HepG2 (cell line): ENCODE data around the gene ELAC2. TPM values are rescaled to one million over a fixed set of nuclear protein-coding genes. Genes with fewer than 3 reads are reported as not detected.

ENCODE experiments used
- ATAC-seq: fragments of 200-7000 bp; cut with Tn5 transposase; 3 replicates; pipeline ENCODE4 v1.9.1; 2020; ENCODE audit warnings: mild to moderate bottlenecking, moderate library complexity
- BruUV-seq: library from RNA; stranded (reverse); fragments of 400-500 nt; replicated peaks from 2 replicates; lab custom pipeline; 2021; lab: Mats Ljungman, UMichigan
- CTCF ChIA-PET: fragments of 300-600 bp; formaldehyde crosslinking; extraction: SDS; loops from one replicate; lab custom pipeline; 2021; ENCODE audit warnings: low total read pairs, inconsistent platforms, low intra/inter-chr PET ratio; lab: Yijun Ruan, JAX
- POLR2A ChIA-PET: fragments of 350-600 bp; sonication (Branson Sonifier 250); formaldehyde crosslinking; loops from one replicate; lab custom pipeline; 2020; ENCODE audit warnings: antibody characterized with exemption, inconsistent platforms; lab: Yijun Ruan, JAX
- DNase-seq: peaks from one replicate; pipeline ENCODE4 v3.0.0-alpha.2; 2015; ENCODE audit warnings: low spot score
- FAIRE-seq: peaks from 3 replicates; lab custom pipeline; 2011; peaks lifted over from hg19 to GRCh38; lab: Jason Lieb, UNC
- H2AFZ ChIP-seq: one replicate; pipeline ENCODE4 v1.6.1; 2011; ENCODE audit warnings: low read length, inconsistent platforms
- H3K27ac ChIP-seq: fragments of 300-600 bp; 3 replicates; pipeline ENCODE4 v1.8.0; 2011; ENCODE audit warnings: mixed run types, mild to moderate bottlenecking, mixed read lengths, low read length, inconsistent platforms; ENCODE audit not compliant: insufficient read depth; ENCODE audit errors: extremely low read length
- H3K27me3 ChIP-seq, 2 experiments: fragments of 200-600 bp in 1 of 2; 2 replicates in 1 of 2; 3 replicates in 1 of 2; pipeline versions ENCODE4 v1.6.0 to v1.8.0; 2011; ENCODE audit warnings: low read length in 2 of 2, mild to moderate bottlenecking in 2 of 2, moderate library complexity in 2 of 2, inconsistent platforms in 1 of 2; ENCODE audit not compliant: insufficient read depth in 2 of 2, control insufficient read depth in 1 of 2
- H3K36me3 ChIP-seq, 2 experiments: fragments of 200-600 bp in 1 of 2; replicated peaks in 1 of 2; 2 replicates in 1 of 2; 3 replicates in 1 of 2; pipeline versions ENCODE4 v1.5.1 to v1.8.0; 2011; ENCODE audit warnings: low read length in 2 of 2, inconsistent platforms in 1 of 2; ENCODE audit not compliant: insufficient read depth in 2 of 2, control insufficient read depth in 1 of 2
- H3K4me1 ChIP-seq: 2 replicates; pipeline ENCODE4 v1.5.1; 2012; ENCODE audit warnings: low read length, inconsistent platforms; ENCODE audit not compliant: insufficient read depth
- H3K4me2 ChIP-seq: 2 replicates; pipeline ENCODE4 v1.6.0; 2011; ENCODE audit warnings: low read depth, low read length, inconsistent platforms
- H3K4me3 ChIP-seq, 3 experiments: fragments of 200-600 bp in 1 of 3; sonication (generic), shearing (Covaris generic) in 1 of 3; replicated peaks in 1 of 3; 2 replicates each; pipeline ENCODE4 v1.5.1; 2011 to 2016; ENCODE audit warnings: low read length in 3 of 3, inconsistent platforms in 2 of 3, low read depth in 2 of 3, mild to moderate bottlenecking in 2 of 3, control low read depth in 1 of 3, mixed read lengths in 1 of 3; ENCODE audit not compliant: insufficient read depth in 1 of 3
- H3K79me2 ChIP-seq: one replicate; pipeline ENCODE4 v1.6.1; 2011; ENCODE audit warnings: low read length, inconsistent platforms; ENCODE audit not compliant: insufficient read depth
- H3K9ac ChIP-seq: 2 replicates; pipeline ENCODE4 v1.6.0; 2011; ENCODE audit warnings: mild to moderate bottlenecking, low read depth, low read length, inconsistent platforms; ENCODE audit not compliant: insufficient read depth
- H3K9me3 ChIP-seq: 2 replicates; pipeline ENCODE4 v1.5.1; 2012; ENCODE audit warnings: mild to moderate bottlenecking, low read length
- H4K20me1 ChIP-seq: 2 replicates; pipeline ENCODE4 v1.6.0; 2011; ENCODE audit warnings: inconsistent platforms, mild to moderate bottlenecking, low read length, moderate library complexity; ENCODE audit not compliant: insufficient read depth
- AHR ChIP-seq: IDR thresholded peaks from 2 replicates; pipeline ENCODE4 v1.6.1; 2018; ENCODE audit warnings: missing genetic modification reagents, missing compliant biosample characterization
- BATF2 ChIP-seq: sonication (generic); formaldehyde crosslinking; IDR thresholded peaks from 2 replicates; pipeline ENCODE4 v1.8.0; 2022; ENCODE audit warnings: mild to moderate bottlenecking, missing genetic modification reagents, moderate library complexity
- FOXO1 ChIP-seq: sonication (generic); formaldehyde crosslinking; IDR thresholded peaks from 2 replicates; pipeline ENCODE4 v1.4.0; 2020; ENCODE audit warnings: missing genetic modification reagents
- HMG20A ChIP-seq: IDR thresholded peaks from 2 replicates; pipeline ENCODE4 v1.6.1; 2016; ENCODE audit warnings: borderline replicate concordance
- MAFK ChIP-seq, 2 experiments: IDR thresholded peaks in 1 of 2; conservative IDR thresholded peaks in 1 of 2; 2 replicates each; pipeline ENCODE4 v1.6.1; 2011; ENCODE audit warnings: improper control_type of control experiment in 2 of 2, low read length in 2 of 2
- MAZ ChIP-seq, 2 experiments: sonication (generic) in 1 of 2; formaldehyde crosslinking in 1 of 2; IDR thresholded peaks; 2 replicates each; pipeline versions ENCODE4 v1.5.0 to v1.6.1; 2012 to 2020; ENCODE audit warnings: low read depth in 2 of 2, mild to moderate bottlenecking in 2 of 2, borderline replicate concordance in 1 of 2, improper control_type of control experiment in 1 of 2, low read length in 1 of 2, missing genetic modification reagents in 1 of 2, moderate library complexity in 1 of 2
- PLSCR1 ChIP-seq: sonication (generic); formaldehyde crosslinking; IDR thresholded peaks from 2 replicates; pipeline ENCODE4 v1.5.0; 2020; ENCODE audit warnings: missing genetic modification reagents, mild to moderate bottlenecking, borderline replicate concordance
- RNF219 ChIP-seq: sonication (generic); formaldehyde crosslinking; IDR thresholded peaks from 2 replicates; pipeline ENCODE4 v1.5.0; 2020; ENCODE audit warnings: mild to moderate bottlenecking, missing genetic modification reagents
- ZNF329 ChIP-seq: sonication (generic); formaldehyde crosslinking; IDR thresholded peaks from 2 replicates; pipeline ENCODE4 v1.9.0; 2021; ENCODE audit warnings: low read depth, mild to moderate bottlenecking, missing genetic modification reagents
- ZNF33B ChIP-seq: sonication (generic); formaldehyde crosslinking; IDR thresholded peaks from 2 replicates; pipeline ENCODE4 v1.5.1; 2020; ENCODE audit warnings: mild to moderate bottlenecking, missing genetic modification reagents
- ZNF883 ChIP-seq: sonication (generic); formaldehyde crosslinking; IDR thresholded peaks from 2 replicates; pipeline ENCODE4 v1.5.1; 2020; ENCODE audit warnings: mild to moderate bottlenecking, missing genetic modification reagents; ENCODE audit errors: not compliant biosample characterization
- WGBS: methylation state at CpG from one replicate; pipeline ENCODE4 v1.1.6; 2017; ENCODE audit warnings: low lambda C conversion rate; 5-methylcytosine and 5-hydroxymethylcytosine counted together
- in situ Hi-C: cut with HindIII; loops from 2 replicates; pipeline ENCODE4 v1.10.0; 2017; ENCODE audit warnings: low pct_unique_long_range_greater_than_20kb; ENCODE audit not compliant: extremely low pct_ligation_motif_present
- intact Hi-C: fragments of 100-400 bp; cut with micrococcal nuclease; formaldehyde crosslinking; loops from one replicate; pipeline ENCODE4 v1.10.0; 2022; ENCODE audit not compliant: unreplicated experiment
- polyA plus RNA-seq, 8 experiments: library from polyadenylated mRNA; depleted of rRNA in 3 of 8; stranded (reverse) in 7 of 8; unstranded in 1 of 8; fragments of >200 nt; fragmentation: Illumina TruSeq in 4 of 8; extraction: Trizol in 4 of 8; gene quantifications; 2 replicates each; pipeline versions ENCODE4 v1.2.1 to v1.2.3, GENCODE V29; 2011 to 2016; ENCODE audit warnings: low read depth in 4 of 8, missing spikeins in 1 of 8, mixed read lengths in 1 of 8; ENCODE audit not compliant: insufficient read depth in 1 of 8
- total RNA-seq, 5 experiments: library from RNA; depleted of rRNA; stranded (reverse); fragments of >200 nt; fragmentation: Illumina TruSeq; extraction: Trizol; gene quantifications; 2 replicates each; pipeline ENCODE4 v1.2.3, GENCODE V29; 2016; ENCODE audit warnings: low read depth in 1 of 5
- TF ChIP-seq, protein P1 (sequence below): sonication (generic); formaldehyde crosslinking; IDR thresholded peaks from 2 replicates; pipeline ENCODE4 v1.8.1; 2023; ENCODE audit warnings: missing genetic modification reagents, inconsistent platforms, borderline replicate concordance
- TF ChIP-seq, protein P2 (sequence below): sonication (generic); formaldehyde crosslinking; IDR thresholded peaks from 2 replicates; pipeline ENCODE4 v1.4.0; 2020; ENCODE audit warnings: missing genetic modification reagents

ELAC2 gene
- total and polyA plus RNA-seq, 2 of the 13 experiments (the other 11 are each of a cell fraction or from before 2014, with no cell fraction given), result 35.6 to 50.4 TPM

GRCh38 chr17:12982224-12982623 lies 35.6 kb downstream of the ELAC2 start:
- no peak for DNase-seq
- no TSS peak for BruUV-seq
- Histone ChIP-seq H3K9ac (no peak overlapping the region), H3K4me1 (no peaks in the 10 kb centered on the region), H3K4me3 (no peak overlapping the region), H3K36me3 (no peaks in the 10 kb centered on the region), H3K27ac (no peak overlapping the region), H4K20me1 (no peaks in the 10 kb centered on the region), H3K79me2 (no peaks in the 10 kb centered on the region), H2AFZ (no peak overlapping the region), H3K9me3 (no peaks in the 10 kb centered on the region), H3K4me2 (no peak overlapping the region), H3K27me3 (no peaks in the 10 kb centered on the region; a peak in 1 of 5 replicates)
- 72% methylated on average over 6 of the region's 6 CpGs for WGBS
- CTCF ChIA-PET, result no interaction called here
- no peak for ATAC-seq
- intact Hi-C loops (no loop called here), in situ Hi-C loops (no loop called here)
- no peak for FAIRE-seq
- POLR2A ChIA-PET, result no interaction called here
- TF ChIP-seq ZNF33B (CRISPR knock-in tag) (no peak), ZNF883 (CRISPR knock-in tag) (no peak), HMG20A (CRISPR knock-in tag) (no peak), ZNF329 (CRISPR knock-in tag) (no peak), PLSCR1 (CRISPR knock-in tag) (no peak), MAFK (conservative IDR thresholded peaks at IDR 0.05 in 1 of 2, IDR thresholded peaks at IDR 0.05 in 1 of 2; ENCODE audit: low read length in 2 of 2) (no peak), RNF219 (CRISPR knock-in tag) (no peak), MAZ (IDR thresholded peaks at IDR 0.05; ENCODE audit: borderline replicate concordance, low read depth, low read length) (no peak), MAZ (CRISPR knock-in tag; IDR thresholded peaks at IDR 0.05; ENCODE audit: low read depth) (no peak), BATF2 (no peak), AHR (CRISPR knock-in tag) (no peak), FOXO1 (no peak)
- TF ChIP-seq, protein P1, sequence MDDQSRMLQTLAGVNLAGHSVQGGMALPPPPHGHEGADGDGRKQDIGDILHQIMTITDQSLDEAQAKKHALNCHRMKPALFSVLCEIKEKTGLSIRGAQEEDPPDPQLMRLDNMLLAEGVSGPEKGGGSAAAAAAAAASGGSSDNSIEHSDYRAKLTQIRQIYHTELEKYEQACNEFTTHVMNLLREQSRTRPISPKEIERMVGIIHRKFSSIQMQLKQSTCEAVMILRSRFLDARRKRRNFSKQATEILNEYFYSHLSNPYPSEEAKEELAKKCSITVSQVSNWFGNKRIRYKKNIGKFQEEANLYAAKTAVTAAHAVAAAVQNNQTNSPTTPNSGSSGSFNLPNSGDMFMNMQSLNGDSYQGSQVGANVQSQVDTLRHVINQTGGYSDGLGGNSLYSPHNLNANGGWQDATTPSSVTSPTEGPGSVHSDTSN, result no peak
- TF ChIP-seq, protein P2, sequence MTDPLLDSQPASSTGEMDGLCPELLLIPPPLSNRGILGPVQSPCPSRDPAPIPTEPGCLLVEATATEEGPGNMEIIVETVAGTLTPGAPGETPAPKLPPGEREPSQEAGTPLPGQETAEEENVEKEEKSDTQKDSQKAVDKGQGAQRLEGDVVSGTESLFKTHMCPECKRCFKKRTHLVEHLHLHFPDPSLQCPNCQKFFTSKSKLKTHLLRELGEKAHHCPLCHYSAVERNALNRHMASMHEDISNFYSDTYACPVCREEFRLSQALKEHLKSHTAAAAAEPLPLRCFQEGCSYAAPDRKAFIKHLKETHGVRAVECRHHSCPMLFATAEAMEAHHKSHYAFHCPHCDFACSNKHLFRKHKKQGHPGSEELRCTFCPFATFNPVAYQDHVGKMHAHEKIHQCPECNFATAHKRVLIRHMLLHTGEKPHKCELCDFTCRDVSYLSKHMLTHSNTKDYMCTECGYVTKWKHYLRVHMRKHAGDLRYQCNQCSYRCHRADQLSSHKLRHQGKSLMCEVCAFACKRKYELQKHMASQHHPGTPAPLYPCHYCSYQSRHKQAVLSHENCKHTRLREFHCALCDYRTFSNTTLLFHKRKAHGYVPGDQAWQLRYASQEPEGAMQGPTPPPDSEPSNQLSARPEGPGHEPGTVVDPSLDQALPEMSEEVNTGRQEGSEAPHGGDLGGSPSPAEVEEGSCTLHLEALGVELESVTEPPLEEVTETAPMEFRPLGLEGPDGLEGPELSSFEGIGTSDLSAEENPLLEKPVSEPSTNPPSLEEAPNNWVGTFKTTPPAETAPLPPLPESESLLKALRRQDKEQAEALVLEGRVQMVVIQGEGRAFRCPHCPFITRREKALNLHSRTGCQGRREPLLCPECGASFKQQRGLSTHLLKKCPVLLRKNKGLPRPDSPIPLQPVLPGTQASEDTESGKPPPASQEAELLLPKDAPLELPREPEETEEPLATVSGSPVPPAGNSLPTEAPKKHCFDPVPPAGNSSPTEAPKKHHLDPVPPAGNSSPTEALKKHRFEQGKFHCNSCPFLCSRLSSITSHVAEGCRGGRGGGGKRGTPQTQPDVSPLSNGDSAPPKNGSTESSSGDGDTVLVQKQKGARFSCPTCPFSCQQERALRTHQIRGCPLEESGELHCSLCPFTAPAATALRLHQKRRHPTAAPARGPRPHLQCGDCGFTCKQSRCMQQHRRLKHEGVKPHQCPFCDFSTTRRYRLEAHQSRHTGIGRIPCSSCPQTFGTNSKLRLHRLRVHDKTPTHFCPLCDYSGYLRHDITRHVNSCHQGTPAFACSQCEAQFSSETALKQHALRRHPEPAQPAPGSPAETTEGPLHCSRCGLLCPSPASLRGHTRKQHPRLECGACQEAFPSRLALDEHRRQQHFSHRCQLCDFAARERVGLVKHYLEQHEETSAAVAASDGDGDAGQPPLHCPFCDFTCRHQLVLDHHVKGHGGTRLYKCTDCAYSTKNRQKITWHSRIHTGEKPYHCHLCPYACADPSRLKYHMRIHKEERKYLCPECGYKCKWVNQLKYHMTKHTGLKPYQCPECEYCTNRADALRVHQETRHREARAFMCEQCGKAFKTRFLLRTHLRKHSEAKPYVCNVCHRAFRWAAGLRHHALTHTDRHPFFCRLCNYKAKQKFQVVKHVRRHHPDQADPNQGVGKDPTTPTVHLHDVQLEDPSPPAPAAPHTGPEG (CRISPR knock-in tag), result no peak
